B cell (primary cell): ENCODE data around the gene PDZD2. TPM values are rescaled to one million over a fixed set of nuclear protein-coding genes. Genes with fewer than 3 reads are reported as not detected.

Experiments used
- ATAC-seq: fragments of 200-7000 bp; cut with Tn5 transposase; one replicate; pipeline ENCODE4 v1.10.0; 2021; ENCODE audit warnings: low read depth, mild to moderate bottlenecking, moderate number of reproducible peaks, moderate library complexity
- CTCF ChIA-PET: fragments of 350-600 bp; sonication (Branson Sonifier 250); formaldehyde crosslinking; loops from one replicate; lab custom pipeline; 2021; ENCODE audit warnings: antibody characterized with exemption, inconsistent platforms; lab: Charles Lee
- POLR2A ChIA-PET: fragments of 350-600 bp; sonication (Branson Sonifier 250); formaldehyde crosslinking; loops from one replicate; lab custom pipeline; 2021; ENCODE audit warnings: antibody characterized with exemption; lab: Charles Lee
- DNase-seq: peaks from one replicate; pipeline ENCODE4 v3.0.0; 2013
- H2AFZ ChIP-seq: 2 replicates; pipeline ENCODE4 v1.6.1; 2012; ENCODE audit warnings: mild to moderate bottlenecking, low read depth, low read length; ENCODE audit not compliant: insufficient read depth, poor library complexity, severe bottlenecking
- H3K27ac ChIP-seq, 2 donors: 1 replicate in 1 of 2; 2 replicates in 1 of 2; pipeline ENCODE4 v1.5.1; 2012 to 2013; ENCODE audit warnings: low read length in 2 of 2, mild to moderate bottlenecking in 2 of 2, moderate library complexity in 1 of 2
- H3K27me3 ChIP-seq, 4 experiments: fragments of 200-600 bp in 1 of 4; sonication (generic) in 1 of 4; replicated peaks in 1 of 4; 1 replicate in 2 of 4; 2 replicates in 2 of 4; pipeline versions ENCODE4 v1.6.1 to v1.7.0; 2013 to 2016; ENCODE audit warnings: low read length in 3 of 4, mild to moderate bottlenecking in 2 of 4, mixed read lengths in 1 of 4, moderate library complexity in 1 of 4; ENCODE audit not compliant: insufficient read depth in 4 of 4, control insufficient read depth in 3 of 4; ENCODE audit errors: control extremely low read depth in 1 of 4
- H3K36me3 ChIP-seq, 2 experiments: replicated peaks in 1 of 2; 1 replicate in 1 of 2; 2 replicates in 1 of 2; pipeline versions ENCODE4 v1.6.1 to v1.7.1; 2013; ENCODE audit warnings: low read length in 1 of 2; ENCODE audit not compliant: insufficient read depth in 2 of 2, control insufficient read depth in 1 of 2; ENCODE audit errors: control extremely low read depth in 1 of 2, extremely low read depth in 1 of 2
- H3K4me1 ChIP-seq, 2 donors: fragments of 200-600 bp in 1 of 2; sonication (generic) in 1 of 2; 1 replicate in 1 of 2; 2 replicates in 1 of 2; pipeline versions ENCODE4 v1.5.1 to v1.6.1; 2013 to 2017; ENCODE audit warnings: low read length in 2 of 2; ENCODE audit not compliant: control insufficient read depth in 2 of 2, insufficient read depth in 2 of 2
- H3K4me2 ChIP-seq: replicated peaks from 2 replicates; pipeline ENCODE3; 2012; ENCODE audit warnings: mild to moderate bottlenecking, low read depth, low read length; ENCODE audit not compliant: poor library complexity, severe bottlenecking
- H3K4me3 ChIP-seq, 5 experiments: fragments of 200-600 bp in 1 of 5; sonication (generic) in 1 of 5; 1 replicate in 3 of 5; 2 replicates in 2 of 5; pipeline versions ENCODE4 v1.5.1 to v1.7.0; 2011 to 2016; ENCODE audit warnings: low read length in 4 of 5, mild to moderate bottlenecking in 4 of 5, low read depth in 2 of 5, control low read depth in 1 of 5, moderate library complexity in 1 of 5; ENCODE audit not compliant: insufficient read depth in 1 of 5; ENCODE audit errors: control extremely low read depth in 1 of 5, extremely low read depth in 1 of 5
- H3K79me2 ChIP-seq: fragments of 200-600 bp; sonication (generic); one replicate; pipeline ENCODE4 v1.6.0; 2016; ENCODE audit warnings: low read length; ENCODE audit not compliant: control insufficient read depth, insufficient read depth
- H3K9ac ChIP-seq: fragments of 200-600 bp; sonication (generic); 2 replicates; pipeline ENCODE4 v1.6.1; 2017; ENCODE audit warnings: mild to moderate bottlenecking, low read length, moderate library complexity
- H3K9me3 ChIP-seq, 3 donors: one replicate each; pipeline versions ENCODE4 v1.6.1 to v1.7.1; 2013; ENCODE audit warnings: low read length in 2 of 3; ENCODE audit not compliant: control insufficient read depth in 2 of 3, insufficient read depth in 1 of 3; ENCODE audit errors: control extremely low read depth in 1 of 3
- H4K20me1 ChIP-seq: 2 replicates; pipeline ENCODE4 v1.6.0; 2012; ENCODE audit warnings: mild to moderate bottlenecking, low read length; ENCODE audit not compliant: insufficient read depth, control insufficient read depth, poor library complexity, severe bottlenecking
- H3K27ac Mint-ChIP-seq: one replicate; pipeline ENCODE4 v1.8.0; 2021; ENCODE audit warnings: mixed read lengths
- H3K27me3 Mint-ChIP-seq: one replicate; pipeline ENCODE4 v1.8.0; 2021; ENCODE audit warnings: mixed read lengths
- H3K4me1 Mint-ChIP-seq: one replicate; pipeline ENCODE4 v1.8.0; 2021; ENCODE audit warnings: mixed read lengths
- H3K4me3 Mint-ChIP-seq: one replicate; pipeline ENCODE4 v1.8.0; 2021; ENCODE audit warnings: mixed read lengths
- H3K9me3 Mint-ChIP-seq: one replicate; pipeline ENCODE4 v1.8.0; 2022; ENCODE audit warnings: mixed read lengths; ENCODE audit not compliant: insufficient read depth
- CTCF ChIP-seq: fragments of 200-600 bp; IDR thresholded peaks from one replicate; pipeline ENCODE4 v1.8.0; 2022; ENCODE audit warnings: antibody characterized with exemption, mild to moderate bottlenecking
- EZH2 ChIP-seq: IDR thresholded peaks from 2 replicates; pipeline ENCODE4 v1.6.1; 2012; ENCODE audit warnings: borderline replicate concordance, low read depth, mild to moderate bottlenecking, moderate library complexity, low read length; ENCODE audit not compliant: insufficient read depth, poor library complexity, severe bottlenecking
- WGBS: methylation state at CpG from one replicate; pipeline ENCODE4 v1.1.5; 2013; ENCODE audit warnings: missing lambda C conversion rate; ENCODE audit not compliant: insufficient coverage; 5-methylcytosine and 5-hydroxymethylcytosine counted together
- intact Hi-C: fragments of 100-400 bp; cut with micrococcal nuclease; formaldehyde crosslinking; loops from one replicate; pipeline ENCODE4 v1.10.0; 2022
- polyA plus RNA-seq: library from polyadenylated mRNA; depleted of rRNA; stranded (reverse); fragments of >200 nt; gene quantifications from 2 replicates; pipeline ENCODE4 v1.2.3, GENCODE V29; 2012
- total RNA-seq, 2 donors: library from RNA; stranded (reverse); fragments of 120-200 nt in 1 of 2; gene quantifications; 1 replicate in 1 of 2; 2 replicates in 1 of 2; pipeline versions ENCODE4 v1.2.3 to v1.2.4, GENCODE V29; 2013 to 2022

Gene PDZD2
- total and polyA plus RNA-seq, 2 donors (not counting 1 experiment from before 2014, with no cell fraction given) = not detected

GRCh38 chr5:31680528-31680927 lies 41.6 kb downstream of the PDZD2 start:
- POLR2A ChIA-PET = no interaction called here
- Mint-ChIP-seq H3K27me3 (peaks cover 4% of the 10 kb centered on the region), H3K4me1 (no peaks in the 10 kb centered on the region)

GRCh38 chr5:31682025-31682424 lies 43.1 kb downstream of the PDZD2 start:
- Mint-ChIP-seq H3K27ac (no peak overlapping the region), H3K4me3 (no peak overlapping the region), H3K27me3 (peaks cover 4% of the 10 kb centered on the region), H3K9me3 (no peaks in the 10 kb centered on the region), H3K4me1 (no peaks in the 10 kb centered on the region)
- DNase-seq (no peak), ATAC-seq (no peak)
- no peak overlapping the region for H3K27ac ChIP-seq
- H2AFZ ChIP-seq = no peak overlapping the region
- no peaks in the 10 kb centered on the region for H4K20me1 ChIP-seq
- H3K9ac ChIP-seq = no peak overlapping the region
- H3K9me3 ChIP-seq = no peaks in the 10 kb centered on the region
- POLR2A ChIA-PET = no interaction called here
- no peaks in the 10 kb centered on the region for H3K79me2 ChIP-seq
- intact Hi-C loops = no loop called here
- 78% methylated on average over 7 of the region's 11 CpGs for WGBS
- TF ChIP-seq EZH2 (no peak), CTCF (no peak)
- H3K4me2 ChIP-seq = no peak overlapping the region
- no peaks in the 10 kb centered on the region for H3K36me3 ChIP-seq
- H3K27me3 ChIP-seq = no peaks in the 10 kb centered on the region
- no peaks in the 10 kb centered on the region for H3K4me1 ChIP-seq
- H3K4me3 ChIP-seq = no peak overlapping the region
- CTCF ChIA-PET = interaction anchor here (0.8 kb wide), 1 partner anchor 10 kb away, joined by 3 read pairs; no protein-coding TSS in a partner anchor

More at GRCh38 chr5:31680528-31680927, 41.6 kb downstream of the PDZD2 start:
- Histone ChIP-seq H3K4me1 (no peaks in the 10 kb centered on the region), H3K4me2 (no peak overlapping the region), H3K27me3 (no peaks in the 10 kb centered on the region), H3K27ac (no peak overlapping the region), H3K4me3 (no peak overlapping the region), H3K9me3 (no peaks in the 10 kb centered on the region), H2AFZ (no peak overlapping the region), H4K20me1 (no peaks in the 10 kb centered on the region), H3K36me3 (no peaks in the 10 kb centered on the region), H3K9ac (no peak overlapping the region), H3K79me2 (no peaks in the 10 kb centered on the region)
- Mint-ChIP-seq H3K27ac (no peak overlapping the region), H3K9me3 (no peaks in the 10 kb centered on the region), H3K4me3 (no peak overlapping the region)
- CTCF ChIA-PET = no interaction called here
- no peak for ATAC-seq
- TF ChIP-seq CTCF = no peak
- no peak for TF ChIP-seq EZH2
- intact Hi-C loops = no loop called here
- WGBS = 91% methylated on average over 12 of the region's 12 CpGs
- no peak for DNase-seq
